NCI-H774 (cell line): Measurements from ENCODE around the gene CDKL5.

Experiments
- DNase-seq: peaks from one replicate; lab custom pipeline; 2025; lab: John Stamatoyannopoulos, UW

The CDKL5 gene

DNA sequence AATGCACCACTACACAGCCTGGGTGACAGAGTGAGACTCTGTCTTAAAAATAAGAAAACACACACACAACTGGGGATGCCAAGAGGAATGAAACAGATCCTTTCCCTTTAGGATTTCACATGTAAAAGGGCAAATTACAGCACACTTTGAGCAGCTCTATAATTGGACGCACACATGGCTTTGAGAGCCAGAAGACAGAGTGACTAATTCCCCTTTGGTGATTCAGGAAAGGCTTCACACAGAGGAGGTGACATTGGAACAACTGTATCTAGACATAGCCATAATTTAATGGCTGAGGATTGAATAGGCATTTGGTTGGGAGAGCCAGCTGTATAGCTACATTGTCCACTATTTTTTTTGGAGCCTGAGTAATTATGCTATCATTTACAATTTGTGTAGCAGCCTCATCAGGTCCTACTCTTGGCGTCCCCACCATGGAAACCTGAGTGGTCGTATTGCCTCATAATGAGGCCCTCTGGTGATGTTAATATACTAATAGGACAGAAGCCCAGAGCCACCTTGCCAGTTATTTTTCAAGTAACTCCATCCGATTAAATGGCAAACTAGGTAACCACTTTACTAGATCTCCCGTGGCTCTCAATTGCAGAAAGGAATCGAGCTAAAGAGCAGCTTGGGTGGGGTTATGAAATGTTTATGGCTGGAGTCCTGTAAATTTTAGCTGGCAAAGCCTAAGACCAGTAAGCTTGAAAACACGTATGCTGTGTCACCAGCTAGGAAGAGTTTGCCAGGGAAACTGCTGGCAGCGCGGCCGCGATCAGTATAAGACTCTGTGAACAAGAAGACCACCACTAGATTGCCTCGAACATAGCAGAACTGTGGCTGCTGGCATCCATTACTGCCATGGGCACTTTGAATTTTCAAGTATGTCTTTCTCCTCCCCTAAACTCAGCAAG, 273.6 kb downstream of the CDKL5 start:
- no peak for DNase-seq

DNA sequence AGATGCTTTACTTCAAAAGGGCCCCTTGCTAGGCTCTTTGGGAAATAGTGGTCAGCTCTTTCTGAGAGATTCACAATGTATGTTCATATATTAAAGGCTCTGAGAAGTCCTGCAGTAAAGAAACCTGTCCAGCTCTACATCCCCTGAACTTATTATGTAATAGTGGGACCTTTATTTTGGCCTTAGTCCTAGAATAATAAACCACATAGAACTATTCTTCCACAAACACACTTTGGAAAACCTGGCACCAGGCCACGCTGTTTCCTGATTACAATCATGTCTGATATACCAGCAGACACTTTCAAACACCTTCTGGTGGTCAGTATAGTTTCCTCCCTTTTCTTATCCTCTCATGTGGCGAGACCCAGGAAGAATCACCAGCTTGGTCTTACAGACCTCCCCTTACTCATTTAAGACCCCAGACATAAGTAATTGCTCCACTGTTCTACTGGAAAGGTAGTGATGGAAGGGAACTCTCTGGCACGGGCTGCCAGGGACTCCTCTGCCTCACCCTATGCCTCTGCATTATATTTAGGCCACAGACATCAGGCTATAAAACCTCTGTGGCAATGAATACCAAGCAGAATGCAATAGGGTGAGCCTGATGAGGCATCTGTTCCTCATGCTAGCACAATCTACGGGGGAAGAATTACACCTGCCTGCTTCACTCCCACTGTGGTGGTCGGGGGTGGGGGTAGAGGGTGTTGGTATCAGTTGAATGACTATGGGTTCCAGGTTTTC, 276.4 kb downstream of the CDKL5 start:
- no peak for DNase-seq

DNA sequence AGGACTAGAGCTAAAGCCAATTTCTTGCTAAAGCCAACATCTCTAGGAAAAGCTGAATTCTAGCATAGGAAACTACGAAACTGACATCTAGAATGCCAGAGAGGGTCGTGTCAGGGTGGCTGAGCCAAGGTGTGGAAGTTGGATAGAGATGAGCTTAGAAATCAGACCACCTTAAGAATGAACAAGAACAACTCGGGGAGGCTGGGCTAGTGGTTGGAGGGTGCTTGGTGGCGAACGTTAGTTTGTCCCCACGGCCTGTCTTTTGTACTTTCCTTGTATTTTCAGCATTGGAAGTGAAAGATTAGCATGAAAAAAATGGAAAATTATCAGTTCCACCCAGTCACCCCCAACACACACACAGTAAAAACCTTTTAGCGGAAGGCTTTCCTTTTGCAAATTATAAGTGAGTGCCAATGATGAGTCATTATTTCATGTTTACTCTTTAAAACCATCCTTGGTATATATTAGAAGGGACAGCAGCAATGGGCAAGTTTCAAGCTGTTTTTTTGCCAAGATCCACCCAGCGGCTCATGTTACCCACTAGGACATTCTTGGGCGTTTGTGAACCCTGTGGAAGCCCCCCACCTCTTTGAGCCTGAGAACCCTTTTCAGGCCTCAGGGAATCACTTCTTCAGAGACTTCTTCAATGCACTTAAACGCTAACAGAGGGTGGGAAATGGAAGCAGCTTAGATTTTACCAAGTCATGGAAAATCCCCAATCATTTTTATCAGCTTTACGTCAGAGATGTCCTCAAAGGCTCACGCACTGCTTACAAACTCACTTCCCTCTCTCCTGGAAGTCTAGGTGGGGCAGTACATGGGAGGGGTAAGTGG, 277.2 kb downstream of the CDKL5 start:
- no peak for DNase-seq
